Suprapubic skin (tissue), 4 donors: ENCODE measurements around the gene ALDH5A1.

ENCODE experiments used
- CTCF ChIP-seq, 2 donors: fragments of 200-600 bp in 1 of 2; fragments of 450-650 bp in 1 of 2; sonication (generic) in 1 of 2; IDR thresholded peaks; one replicate each; pipeline ENCODE4 v1.5.1; 2016 to 2019; ENCODE audit warnings: antibody characterized with exemption in 2 of 2, mild to moderate bottlenecking in 1 of 2, moderate library complexity in 1 of 2
- POLR2A ChIP-seq, 2 donors: fragments of 450-650 bp; IDR thresholded peaks; one replicate each; pipeline ENCODE4 v1.6.1; 2017; ENCODE audit warnings: antibody characterized with exemption in 2 of 2, mild to moderate bottlenecking in 2 of 2, moderate library complexity in 2 of 2
- POLR2AphosphoS5 ChIP-seq, 3 donors: sonication (generic); formaldehyde crosslinking; IDR thresholded peaks; one replicate each; pipeline ENCODE4 v1.6.1; 2017; ENCODE audit warnings: antibody characterized with exemption in 3 of 3

- TF ChIP-seq CTCF (IDR thresholded peaks at IDR 0.05) (no peak), POLR2AphosphoS5 (IDR thresholded peaks at IDR 0.05) (no peak), POLR2A (IDR thresholded peaks at IDR 0.05) (no peak)
These were observed 75.0 kb downstream of the ALDH5A1 start for GRCh38 chr6:24569811-24570210.
